ENCODE measurements around the gene RAB8B. TPM values are rescaled to one million over a fixed set of nuclear protein-coding genes. Genes with fewer than 3 reads are reported as not detected.

RAB8B gene
- total and polyA plus RNA-seq, 11 donors, result 2.5 to 32.6 (median 8.1) TPM

- 79 to 86% (median 82%) methylated on average over 5 of the region's 5 CpGs for WGBS, 4 donors
- Histone ChIP-seq H3K4me3 (no peak overlapping the region), H3K4me1 (peaks cover 0 to 50% (median 15%) of the 10 kb centered on the region in 12 donors), H3K27ac (peak overlapping the region in 4 of 12 donors; percentile 1 to 80 (median 30)), H3K36me3 (peaks cover 0 to 58% (median 20%) of the 10 kb centered on the region in 9 donors), H3K9me3 (peaks cover 0 to 8% (median 0%) of the 10 kb centered on the region in 12 donors), H3K27me3 (no peaks in the 10 kb centered on the region)
- no peak for DNase-seq
- ATAC-seq, result peak in 3 of 4 donors; percentile 35 to 90 (median 74)
- intact Hi-C loops (cut with DNase I), result no loop called here
- TF ChIP-seq POLR2A (IDR thresholded peaks at IDR 0.05) (no peak), CTCF (IDR thresholded peaks at IDR 0.05) (no peak)
These were observed 57.5 kb downstream of the RAB8B start for GRCh38 chr15:63246691-63247469.

GRCh38 chr15:63250312-63250965, 61.0 kb downstream of the RAB8B start:
- Histone ChIP-seq H3K4me1 (peaks cover 0 to 26% (median 1%) of the 10 kb centered on the region in 12 donors), H3K27ac (no peak overlapping the region), H3K27me3 (no peaks in the 10 kb centered on the region), H3K36me3 (peaks cover 0 to 85% (median 23%) of the 10 kb centered on the region in 9 donors), H3K9me3 (no peaks in the 10 kb centered on the region), H3K4me3 (no peak overlapping the region)
- intact Hi-C loops (cut with DNase I), result no loop called here
- no peak for ATAC-seq
- TF ChIP-seq CTCF (IDR thresholded peaks at IDR 0.05) (no peak), POLR2A (IDR thresholded peaks at IDR 0.05) (no peak)
- 85 to 93% (median 92%) methylated on average over 4 of the region's 4 CpGs for WGBS, 4 donors
- DNase-seq, result no peak

GRCh38 chr15:63251701-63252100, 62.3 kb downstream of the RAB8B start:
- Histone ChIP-seq H3K4me3 (no peak overlapping the region), H3K27ac (no peak overlapping the region), H3K36me3 (peaks cover 0 to 85% (median 19%) of the 10 kb centered on the region in 9 donors), H3K27me3 (no peaks in the 10 kb centered on the region), H3K4me1 (peaks cover 0 to 13% (median 0%) of the 10 kb centered on the region in 12 donors), H3K9me3 (no peaks in the 10 kb centered on the region)
- ATAC-seq, result no peak
- 95 to 100% (median 97%) methylated on average over 2 of the region's 2 CpGs for WGBS, 4 donors
- intact Hi-C loops (cut with DNase I), result no loop called here
- no peak for DNase-seq
- TF ChIP-seq POLR2A (IDR thresholded peaks at IDR 0.05), result no peak
- TF ChIP-seq CTCF (IDR thresholded peaks at IDR 0.05), result no peak

GRCh38 chr15:63252292-63252691, 62.9 kb downstream of the RAB8B start:
- ATAC-seq (no peak), DNase-seq (no peak)
- intact Hi-C loops (cut with DNase I), result no loop called here
- 97 to 100% (median 97%) methylated on average over 2 of the region's 2 CpGs for WGBS, 4 donors
- Histone ChIP-seq H3K27me3 (no peaks in the 10 kb centered on the region), H3K9me3 (no peaks in the 10 kb centered on the region), H3K4me1 (peaks cover 0 to 7% (median 0%) of the 10 kb centered on the region in 12 donors), H3K4me3 (no peak overlapping the region), H3K27ac (no peak overlapping the region), H3K36me3 (peaks cover 0 to 87% (median 18%) of the 10 kb centered on the region in 9 donors)
- TF ChIP-seq POLR2A (IDR thresholded peaks at IDR 0.05) (no peak), CTCF (IDR thresholded peaks at IDR 0.05) (no peak)

All from heart left ventricle (tissue), 16 donors.